Chondrocyte (in vitro differentiated cells): Measurements from ENCODE around the gene MR1. TPM values are rescaled to one million over a fixed set of nuclear protein-coding genes. Genes with fewer than 3 reads are reported as not detected.

Source experiments
- DNase-seq: peaks from one replicate; pipeline ENCODE4 v3.0.0; 2021; ENCODE audit warnings: mixed read lengths, low spot score
- H3K27ac Mint-ChIP-seq: one replicate; pipeline ENCODE4 v1.8.0; 2021; ENCODE audit warnings: mild to moderate bottlenecking, moderate library complexity, mixed read lengths; ENCODE audit not compliant: unreplicated experiment
- H3K27me3 Mint-ChIP-seq: 2 replicates; pipeline ENCODE4 v1.8.0; 2021; ENCODE audit warnings: low read depth, mixed read lengths
- H3K36me3 Mint-ChIP-seq: 2 replicates; pipeline ENCODE4 v1.8.0; 2021; ENCODE audit warnings: low read depth, mixed read lengths
- H3K4me1 Mint-ChIP-seq: 2 replicates; pipeline ENCODE4 v1.8.0; 2021; ENCODE audit warnings: low read depth, mild to moderate bottlenecking, mixed read lengths
- H3K4me3 Mint-ChIP-seq: one replicate; pipeline ENCODE4 v1.8.0; 2021; ENCODE audit warnings: mild to moderate bottlenecking, moderate library complexity, mixed read lengths; ENCODE audit not compliant: unreplicated experiment
- H3K9me3 Mint-ChIP-seq: 2 replicates; pipeline ENCODE4 v1.8.0; 2021; ENCODE audit warnings: low read depth, mixed read lengths
- total RNA-seq: library from RNA; stranded (reverse); gene quantifications from 3 replicates; pipeline ENCODE4 v1.2.1, GENCODE V29; 2021
- TF ChIP-seq, protein P1 (sequence below): fragments of 200-600 bp; sonication (generic); IDR thresholded peaks from 2 replicates; pipeline ENCODE4 v1.5.0; 2021; ENCODE audit warnings: antibody characterized with exemption, mild to moderate bottlenecking, moderate library complexity

Gene MR1
- total RNA-seq, 1 donor from 2014 or later: 3.8 TPM

- peak; percentile 96 for DNase-seq
Observed at GRCh38 chr1:181088079-181089016, 54.6 kb downstream of the MR1 start, which contains the start of gene IER5. Gene IER5 (plus strand): TSS chr1:181088700. CDS start chr1:181088903, 203 bp downstream.

GRCh38 chr1:181089017-181089675, 55.4 kb downstream of the MR1 start:
- H3K27me3 Mint-ChIP-seq: no peaks in the 10 kb centered on the region
- H3K4me3 Mint-ChIP-seq: peak overlapping the region; percentile 96
- DNase-seq: peak; percentile 85
- TF ChIP-seq, protein P1, sequence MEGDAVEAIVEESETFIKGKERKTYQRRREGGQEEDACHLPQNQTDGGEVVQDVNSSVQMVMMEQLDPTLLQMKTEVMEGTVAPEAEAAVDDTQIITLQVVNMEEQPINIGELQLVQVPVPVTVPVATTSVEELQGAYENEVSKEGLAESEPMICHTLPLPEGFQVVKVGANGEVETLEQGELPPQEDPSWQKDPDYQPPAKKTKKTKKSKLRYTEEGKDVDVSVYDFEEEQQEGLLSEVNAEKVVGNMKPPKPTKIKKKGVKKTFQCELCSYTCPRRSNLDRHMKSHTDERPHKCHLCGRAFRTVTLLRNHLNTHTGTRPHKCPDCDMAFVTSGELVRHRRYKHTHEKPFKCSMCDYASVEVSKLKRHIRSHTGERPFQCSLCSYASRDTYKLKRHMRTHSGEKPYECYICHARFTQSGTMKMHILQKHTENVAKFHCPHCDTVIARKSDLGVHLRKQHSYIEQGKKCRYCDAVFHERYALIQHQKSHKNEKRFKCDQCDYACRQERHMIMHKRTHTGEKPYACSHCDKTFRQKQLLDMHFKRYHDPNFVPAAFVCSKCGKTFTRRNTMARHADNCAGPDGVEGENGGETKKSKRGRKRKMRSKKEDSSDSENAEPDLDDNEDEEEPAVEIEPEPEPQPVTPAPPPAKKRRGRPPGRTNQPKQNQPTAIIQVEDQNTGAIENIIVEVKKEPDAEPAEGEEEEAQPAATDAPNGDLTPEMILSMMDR: no peak
- H3K9me3 Mint-ChIP-seq: no peaks in the 10 kb centered on the region
- peaks cover 51% of the 10 kb centered on the region for H3K4me1 Mint-ChIP-seq
- peak overlapping the region; percentile 96 for H3K27ac Mint-ChIP-seq
- peaks cover 10% of the 10 kb centered on the region for H3K36me3 Mint-ChIP-seq

More at GRCh38 chr1:181088079-181089016, 54.6 kb downstream of the MR1 start, which contains the start of gene IER5:
- H3K36me3 Mint-ChIP-seq: peaks cover 10% of the 10 kb centered on the region
- no peaks in the 10 kb centered on the region for H3K27me3 Mint-ChIP-seq
- no peaks in the 10 kb centered on the region for H3K9me3 Mint-ChIP-seq
- TF ChIP-seq, protein P1: no peak
- H3K27ac Mint-ChIP-seq: peak within 1 kb of the TSS; percentile 96
- H3K4me3 Mint-ChIP-seq: peak within 1 kb of the TSS; percentile 96
- peaks cover 43% of the 10 kb centered on the region for H3K4me1 Mint-ChIP-seq

DNA sequence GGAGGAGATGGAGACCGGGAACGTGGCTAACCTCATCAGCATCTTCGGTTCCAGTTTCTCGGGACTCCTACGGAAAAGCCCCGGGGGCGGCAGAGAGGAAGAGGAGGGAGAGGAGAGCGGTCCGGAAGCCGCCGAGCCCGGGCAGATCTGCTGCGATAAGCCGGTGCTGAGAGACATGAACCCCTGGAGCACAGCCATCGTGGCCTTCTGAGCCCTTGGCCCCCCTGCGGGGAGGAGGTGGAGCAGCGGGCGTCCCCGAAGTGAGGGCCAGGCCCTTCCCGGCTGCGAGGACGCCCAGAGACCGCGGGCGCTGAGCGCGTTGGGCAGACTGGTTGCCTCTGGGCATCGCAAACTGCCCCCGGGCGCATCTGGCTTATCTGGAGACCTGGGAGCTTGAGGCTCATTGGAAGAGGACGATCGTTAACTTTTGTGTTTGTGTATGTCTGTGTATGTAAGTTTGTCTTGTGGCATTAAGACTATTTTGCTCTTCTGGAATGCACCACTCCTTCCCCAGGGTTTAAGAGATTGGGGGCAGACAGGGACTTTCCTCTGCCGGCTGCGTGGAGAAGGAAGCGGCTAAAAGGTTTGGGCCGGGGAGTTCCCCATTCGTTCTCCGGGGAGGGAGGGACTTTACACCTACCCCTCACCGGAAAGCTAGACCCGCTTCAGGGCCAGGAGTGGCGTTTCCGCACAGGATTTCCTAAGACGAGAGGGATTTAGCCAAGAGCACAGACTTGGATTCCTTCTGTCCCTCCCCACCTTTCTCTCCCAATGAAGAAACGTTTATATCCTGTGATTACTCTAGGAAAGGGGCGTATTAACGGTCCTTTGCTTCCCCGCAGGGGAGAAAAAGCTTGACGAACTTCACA, 56.1 kb downstream of the MR1 start:
- Mint-ChIP-seq H3K36me3 (peaks cover 10% of the 10 kb centered on the region), H3K4me3 (peak overlapping the region; percentile 95), H3K9me3 (no peaks in the 10 kb centered on the region), H3K27ac (peak overlapping the region; percentile 96), H3K27me3 (no peaks in the 10 kb centered on the region), H3K4me1 (peaks cover 58% of the 10 kb centered on the region)
- peak; percentile 93 for DNase-seq
- TF ChIP-seq, protein P1: no peak

- H3K27me3 Mint-ChIP-seq: no peaks in the 10 kb centered on the region
- peak overlapping the region; percentile 96 for H3K27ac Mint-ChIP-seq
- no peaks in the 10 kb centered on the region for H3K9me3 Mint-ChIP-seq
- TF ChIP-seq, protein P1: no peak
- peaks cover 66% of the 10 kb centered on the region for H3K4me1 Mint-ChIP-seq
- peak overlapping the region; percentile 95 for H3K4me3 Mint-ChIP-seq
- DNase-seq: no peak
- peaks cover 10% of the 10 kb centered on the region for H3K36me3 Mint-ChIP-seq
Observed at GRCh38 chr1:181090641-181091126, 56.9 kb downstream of the MR1 start.
